ENCODE measurements around the gene ITCH. TPM values are rescaled to one million over a fixed set of nuclear protein-coding genes. Genes with fewer than 3 reads are reported as not detected.
"Not testable (repeated sequence)": the region's sequence is repeated elsewhere in the genome, so short reads cannot be mapped to it uniquely, and the experiment has no call there.

Gene ITCH
- total and polyA plus RNA-seq, 2 experiments from 2014 or later, result 14.3 to 39.2 TPM

- Histone ChIP-seq H3K4me3 (no peak overlapping the region), H3K9me3 (ENCODE audit: low read depth) (no peaks in the 10 kb centered on the region), H3K36me3 (no peaks in the 10 kb centered on the region), H3K27me3 (no peaks in the 10 kb centered on the region), H3K4me1 (ENCODE audit: low read depth) (no peaks in the 10 kb centered on the region), H3K27ac (no peak overlapping the region)
- TF ChIP-seq CTCF (IDR thresholded peaks at IDR 0.05; ENCODE audit: low read depth, low read length), result no peak
- no peak for DNase-seq (ENCODE audit: low read depth in 1 of 2, low spot score in 1 of 2)
Observed at GRCh38 chr20:34322267-34323105, 40.6 kb upstream of the ITCH start.

GRCh38 chr20:34324541-34324940 is 38.5 kb upstream of the ITCH start:
- Histone ChIP-seq H3K4me3 (no peak overlapping the region), H3K27ac (no peak overlapping the region), H3K4me1 (ENCODE audit: low read depth) (no peaks in the 10 kb centered on the region), H3K27me3 (no peaks in the 10 kb centered on the region), H3K9me3 (ENCODE audit: low read depth) (no peaks in the 10 kb centered on the region), H3K36me3 (no peaks in the 10 kb centered on the region)
- no peak for DNase-seq (ENCODE audit: low read depth in 1 of 2, low spot score in 1 of 2)
- no peak for TF ChIP-seq CTCF (IDR thresholded peaks at IDR 0.05; ENCODE audit: low read depth, low read length)

GRCh38 chr20:34328207-34328606 is 34.9 kb upstream of the ITCH start:
- H3K36me3 ChIP-seq; H3K9me3 ChIP-seq (ENCODE audit: low read depth); H3K4me1 ChIP-seq (ENCODE audit: low read depth); H3K4me3 ChIP-seq; H3K27me3 ChIP-seq; H3K27ac ChIP-seq; DNase-seq (ENCODE audit: low read depth in 1 of 2, low spot score in 1 of 2): not testable (repeated sequence)

GRCh38 chr20:34328928-34329677 is 34.0 kb upstream of the ITCH start:
- no peak overlapping the region for H3K27ac ChIP-seq
- no peaks in the 10 kb centered on the region for H3K4me1 ChIP-seq (ENCODE audit: low read depth)
- no peaks in the 10 kb centered on the region for H3K36me3 ChIP-seq
- no peaks in the 10 kb centered on the region for H3K27me3 ChIP-seq
- no peak for TF ChIP-seq CTCF (IDR thresholded peaks at IDR 0.05; ENCODE audit: low read depth, low read length)
- H3K4me3 ChIP-seq, result no peak overlapping the region
- DNase-seq (ENCODE audit: low read depth in 1 of 2, low spot score in 1 of 2), result no peak
- H3K9me3 ChIP-seq (ENCODE audit: low read depth), result no peaks in the 10 kb centered on the region

- not testable (repeated sequence) for H3K36me3 ChIP-seq; H3K9me3 ChIP-seq (ENCODE audit: low read depth); H3K27ac ChIP-seq; H3K4me1 ChIP-seq (ENCODE audit: low read depth); DNase-seq (ENCODE audit: low read depth in 1 of 2, low spot score in 1 of 2); H3K27me3 ChIP-seq; H3K4me3 ChIP-seq
Observed at GRCh38 chr20:34330861-34331544, 32.1 kb upstream of the ITCH start.

- TF ChIP-seq CTCF (IDR thresholded peaks at IDR 0.05; ENCODE audit: low read depth, low read length), result no peak
- H3K27ac ChIP-seq, result no peak overlapping the region
- no peaks in the 10 kb centered on the region for H3K4me1 ChIP-seq (ENCODE audit: low read depth)
- no peak overlapping the region for H3K4me3 ChIP-seq
- no peak for DNase-seq (ENCODE audit: low read depth in 1 of 2, low spot score in 1 of 2)
- no peaks in the 10 kb centered on the region for H3K36me3 ChIP-seq
- H3K9me3 ChIP-seq (ENCODE audit: low read depth), result no peaks in the 10 kb centered on the region
- H3K27me3 ChIP-seq, result no peaks in the 10 kb centered on the region
Observed at GRCh38 chr20:34331838-34332237, 31.2 kb upstream of the ITCH start.
